ENCODE results near the gene ERVH48-1.
"Not testable (repeated sequence)": the region's sequence is repeated elsewhere in the genome, so short reads cannot be mapped to it uniquely, and the experiment has no call there.

ERVH48-1 gene

GRCh38 chr21:42900446-42900845 lies 25.0 kb downstream of the ERVH48-1 start:
- no peak for DNase-seq

- peak; percentile 100 for DNase-seq
These were observed 32.3 kb downstream of the ERVH48-1 start, which contains the start of gene NDUFV3 for GRCh38 chr21:42892931-42893755. TSS of gene NDUFV3 (plus strand) at chr21:42893309. CDS start at chr21:42893334, 25 bp downstream.

DNA sequence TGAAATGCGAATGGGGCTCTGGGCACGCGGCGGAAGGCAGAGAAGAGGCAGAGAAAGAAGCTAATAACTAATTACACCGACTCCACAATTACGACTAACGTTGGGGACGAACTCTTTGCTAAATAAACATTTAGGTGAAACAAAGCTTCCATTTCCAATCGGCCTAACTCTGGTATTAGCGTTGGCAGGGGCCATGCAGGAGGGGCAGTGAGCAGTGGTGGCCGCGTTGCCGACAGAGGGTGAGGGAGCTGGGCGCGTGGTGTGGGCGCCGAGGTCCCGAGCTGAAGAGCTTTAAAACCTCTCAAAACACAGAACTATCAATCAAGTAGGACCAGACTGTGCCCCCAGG lies 32.9 kb downstream of the ERVH48-1 start:
- DNase-seq, result no peak

- DNase-seq, result no peak
These were observed 38.1 kb downstream of the ERVH48-1 start for GRCh38 chr21:42887326-42887725.

DNA sequence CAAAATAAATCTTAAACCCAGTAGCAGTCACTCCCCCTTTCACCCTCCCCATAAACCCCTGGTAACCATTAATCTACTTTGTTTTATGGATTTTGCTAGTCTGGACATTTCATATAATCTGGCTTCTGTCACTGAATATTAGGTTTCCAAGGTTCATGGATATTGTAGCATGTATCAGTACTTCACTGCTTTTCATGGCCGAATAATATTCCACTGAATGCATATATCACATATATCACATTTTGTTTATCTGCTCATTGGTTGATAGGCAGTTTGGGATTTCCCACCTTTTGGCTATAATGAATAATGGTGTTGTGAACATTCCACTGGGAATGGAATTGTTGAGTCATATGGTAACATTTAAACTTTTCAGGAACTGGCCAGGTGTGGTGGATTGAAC lies 41.5 kb downstream of the ERVH48-1 start:
- no peak for DNase-seq

DNA sequence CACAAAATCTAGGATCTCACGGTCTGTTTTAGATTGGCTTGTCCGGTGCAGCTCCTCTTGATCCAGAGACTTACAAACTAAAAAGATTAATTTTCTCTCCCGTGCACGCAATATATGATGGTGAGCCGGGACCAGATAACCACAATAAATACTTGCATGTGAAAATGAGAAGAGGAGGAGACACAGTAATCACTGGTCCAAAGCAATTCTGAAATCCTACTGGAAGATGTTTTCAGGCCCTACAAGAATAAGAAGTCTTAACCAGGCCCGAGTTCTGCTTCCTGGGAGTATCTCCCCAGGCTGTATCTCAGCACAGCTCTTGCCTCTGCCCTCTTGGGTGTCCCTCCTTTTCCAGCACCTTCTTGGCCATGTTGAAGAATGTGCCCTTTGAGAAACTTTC lies 45.1 kb downstream of the ERVH48-1 start:
- no peak for DNase-seq

DNA sequence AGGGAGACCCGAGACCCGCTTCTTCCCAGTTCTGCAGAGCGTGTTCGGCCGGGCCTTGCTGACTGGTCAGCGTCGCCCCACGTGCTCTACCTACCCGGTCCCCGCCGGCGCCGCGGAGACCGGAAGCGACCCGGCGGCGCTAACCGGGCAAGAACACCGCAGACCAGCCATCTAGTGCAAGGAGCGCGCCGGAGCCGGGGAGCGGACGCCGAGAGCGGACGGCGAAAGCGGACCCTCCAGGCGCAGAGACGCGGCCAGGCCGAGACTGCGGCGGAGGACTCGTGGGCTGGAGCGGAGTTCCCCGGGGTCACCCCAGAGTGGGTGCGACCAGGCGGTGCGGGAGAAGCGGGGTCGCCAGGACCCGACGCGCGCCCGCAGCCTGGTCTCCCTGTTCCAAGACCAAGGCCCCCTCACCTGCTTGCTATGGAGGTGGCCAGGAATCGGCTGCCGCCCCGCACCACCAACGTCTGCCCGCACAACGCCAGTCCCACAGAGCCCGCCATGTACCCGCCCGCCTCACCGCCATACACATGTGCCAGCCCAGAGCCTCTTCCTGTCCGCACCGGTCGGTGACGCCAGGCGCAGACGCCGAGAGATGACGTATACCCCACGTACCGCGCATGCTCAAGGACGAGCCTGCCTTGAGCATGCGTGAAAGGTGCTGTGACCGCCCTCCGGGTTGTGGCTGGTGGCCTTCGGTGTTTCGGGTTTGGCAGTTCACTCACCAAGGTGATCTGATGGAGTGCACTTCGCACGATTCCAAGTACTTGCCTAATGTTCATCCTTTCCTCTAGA lies 46.2 kb downstream of the ERVH48-1 start, which contains the start of gene WDR4:
WDR4 (minus strand) TSS at position 547 of the 795 bp plus-strand sequence; CDS start at position 503, 44 bp downstream.
- DNase-seq, result peak; percentile 100

- no peak for DNase-seq
These were observed 46.8 kb downstream of the ERVH48-1 start for GRCh38 chr21:42878678-42878992.

GRCh38 chr21:42875811-42876210 lies 49.6 kb downstream of the ERVH48-1 start:
- not testable (repeated sequence) for DNase-seq

GRCh38 chr21:42873096-42873495 lies 52.3 kb downstream of the ERVH48-1 start:
- no peak for DNase-seq

DNA sequence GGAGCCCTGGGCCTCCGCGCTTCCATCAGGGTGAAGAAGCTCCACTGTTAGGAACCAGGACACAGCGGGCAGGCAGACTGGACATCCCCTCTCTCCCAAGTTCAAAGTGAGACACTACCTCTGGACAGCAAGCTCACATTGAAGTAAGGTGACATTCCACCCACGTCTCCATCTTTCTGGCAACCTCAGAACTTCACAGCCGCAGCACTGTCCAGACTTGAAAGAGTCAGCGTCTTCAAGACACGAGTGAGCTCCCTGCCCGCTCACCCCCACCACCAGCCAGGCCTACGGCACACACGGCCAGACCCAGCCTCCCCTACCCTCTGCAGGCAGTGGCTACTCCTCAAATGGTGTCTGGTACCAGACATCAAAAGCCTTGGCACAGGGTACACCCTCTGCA lies 57.2 kb downstream of the ERVH48-1 start:
- DNase-seq, result no peak
